Smooth muscle cell (in vitro differentiated cells): ENCODE data around the gene ATP8B4. TPM values are rescaled to one million over a fixed set of nuclear protein-coding genes. Genes with fewer than 3 reads are reported as not detected.

ENCODE experiments used
- DNase-seq: peaks from one replicate; lab custom pipeline; 2025; ENCODE audit not compliant: unreplicated experiment; lab: John Stamatoyannopoulos, UW
- H2AFZ ChIP-seq: fragments of 200-600 bp; sonication (generic); 2 replicates; pipeline ENCODE4 v1.6.0; 2016; ENCODE audit warnings: antibody characterized with exemption, low read depth, mild to moderate bottlenecking
- H3F3A ChIP-seq: fragments of 200-600 bp; sonication (generic); 2 replicates; pipeline ENCODE4 v1.6.0; 2017; ENCODE audit warnings: antibody characterized with exemption, low read depth
- H3K27ac ChIP-seq: fragments of 200-600 bp; sonication (generic); 2 replicates; pipeline ENCODE4 v1.5.1; 2016; ENCODE audit warnings: low read depth, mild to moderate bottlenecking
- H3K27me3 ChIP-seq: fragments of 200-600 bp; sonication (generic); 2 replicates; pipeline ENCODE4 v1.6.1; 2016; ENCODE audit warnings: low read depth, mild to moderate bottlenecking
- H3K36me3 ChIP-seq: fragments of 200-600 bp; sonication (generic); 2 replicates; pipeline ENCODE4 v1.5.1; 2016; ENCODE audit warnings: low read depth
- H3K4me1 ChIP-seq: fragments of 200-600 bp; sonication (generic); 2 replicates; pipeline ENCODE4 v1.5.1; 2016; ENCODE audit warnings: low read depth
- H3K4me2 ChIP-seq: fragments of 200-600 bp; sonication (generic); 2 replicates; pipeline ENCODE4 v1.6.0; 2016; ENCODE audit warnings: mild to moderate bottlenecking
- H3K4me3 ChIP-seq: fragments of 200-600 bp; sonication (generic); 2 replicates; pipeline ENCODE4 v1.5.1; 2016; ENCODE audit warnings: mild to moderate bottlenecking
- H3K79me2 ChIP-seq: fragments of 200-600 bp; sonication (generic); 2 replicates; pipeline ENCODE4 v1.6.0; 2016; ENCODE audit warnings: low read depth, mild to moderate bottlenecking
- H3K9ac ChIP-seq: fragments of 200-600 bp; sonication (generic); 2 replicates; pipeline ENCODE4 v1.6.0; 2016; ENCODE audit warnings: low read depth
- H3K9me3 ChIP-seq: fragments of 200-600 bp; sonication (generic); replicated peaks from 2 replicates; pipeline ENCODE4 v1.5.1; 2016; ENCODE audit warnings: low read depth
- H4K20me1 ChIP-seq: fragments of 200-600 bp; sonication (generic); 2 replicates; pipeline ENCODE4 v1.6.0; 2016; ENCODE audit warnings: low read depth
- WGBS: methylation state at CpG from one replicate; pipeline ENCODE4 v1.1.7; 2016; ENCODE audit warnings: low lambda C conversion rate; 5-methylcytosine and 5-hydroxymethylcytosine counted together
- polyA plus RNA-seq: library from polyadenylated mRNA; unstranded; fragments of >200 nt; fragmentation: Nextera tagmentation; extraction: Ambion mirVana; gene quantifications from 2 replicates; pipeline ENCODE4 v1.2.1, GENCODE V29; 2016
- total RNA-seq: library from RNA; depleted of rRNA; stranded (reverse); fragments of >200 nt; gene quantifications from 2 replicates; pipeline ENCODE4 v1.2.3, GENCODE V29; 2014
- TF ChIP-seq, protein P1 (sequence below): fragments of 200-600 bp; sonication (generic); IDR thresholded peaks from 2 replicates; pipeline ENCODE4 v1.5.1; 2017; ENCODE audit warnings: borderline replicate concordance, mild to moderate bottlenecking, antibody characterized with exemption; ENCODE audit not compliant: insufficient read depth, poor library complexity, severe bottlenecking

The ATP8B4 gene
- total and polyA plus RNA-seq, 2 experiments from 2014 or later = 21.7 to 60.5 TPM

DNA sequence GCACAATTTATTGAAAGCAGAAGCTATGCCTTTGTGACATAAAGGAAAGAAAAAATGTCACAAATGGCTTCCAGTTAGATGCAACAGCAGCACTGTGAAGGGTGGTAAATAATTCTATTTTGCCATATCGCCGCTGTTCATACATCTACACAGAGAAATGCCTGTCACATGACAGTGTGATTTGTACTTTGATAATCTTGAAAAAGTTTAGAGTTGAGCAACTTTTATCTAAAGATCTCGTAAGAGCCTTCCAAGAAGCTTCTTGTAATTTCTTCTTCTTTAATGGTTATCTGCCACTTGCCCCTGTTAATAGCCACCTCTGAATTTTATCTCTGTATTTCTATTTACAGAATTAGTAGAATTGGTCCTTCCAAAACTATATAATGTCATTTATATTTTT is 192.3 kb downstream of the ATP8B4 start:
- Histone ChIP-seq H3K4me3 (no peak overlapping the region), H3K4me2 (no peak overlapping the region), H3K79me2 (no peaks in the 10 kb centered on the region), H3K9ac (no peak overlapping the region), H3K9me3 (no peaks in the 10 kb centered on the region), H3K4me1 (peaks cover 7% of the 10 kb centered on the region), H4K20me1 (no peaks in the 10 kb centered on the region), H3F3A (no peaks in the 10 kb centered on the region), H3K27ac (no peak overlapping the region), H3K27me3 (no peaks in the 10 kb centered on the region), H2AFZ (no peak overlapping the region), H3K36me3 (no peaks in the 10 kb centered on the region)
- WGBS = 85% methylated on average over 3 of the region's 3 CpGs
- no peak for DNase-seq
- TF ChIP-seq, protein P1, sequence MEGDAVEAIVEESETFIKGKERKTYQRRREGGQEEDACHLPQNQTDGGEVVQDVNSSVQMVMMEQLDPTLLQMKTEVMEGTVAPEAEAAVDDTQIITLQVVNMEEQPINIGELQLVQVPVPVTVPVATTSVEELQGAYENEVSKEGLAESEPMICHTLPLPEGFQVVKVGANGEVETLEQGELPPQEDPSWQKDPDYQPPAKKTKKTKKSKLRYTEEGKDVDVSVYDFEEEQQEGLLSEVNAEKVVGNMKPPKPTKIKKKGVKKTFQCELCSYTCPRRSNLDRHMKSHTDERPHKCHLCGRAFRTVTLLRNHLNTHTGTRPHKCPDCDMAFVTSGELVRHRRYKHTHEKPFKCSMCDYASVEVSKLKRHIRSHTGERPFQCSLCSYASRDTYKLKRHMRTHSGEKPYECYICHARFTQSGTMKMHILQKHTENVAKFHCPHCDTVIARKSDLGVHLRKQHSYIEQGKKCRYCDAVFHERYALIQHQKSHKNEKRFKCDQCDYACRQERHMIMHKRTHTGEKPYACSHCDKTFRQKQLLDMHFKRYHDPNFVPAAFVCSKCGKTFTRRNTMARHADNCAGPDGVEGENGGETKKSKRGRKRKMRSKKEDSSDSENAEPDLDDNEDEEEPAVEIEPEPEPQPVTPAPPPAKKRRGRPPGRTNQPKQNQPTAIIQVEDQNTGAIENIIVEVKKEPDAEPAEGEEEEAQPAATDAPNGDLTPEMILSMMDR = no peak

DNA sequence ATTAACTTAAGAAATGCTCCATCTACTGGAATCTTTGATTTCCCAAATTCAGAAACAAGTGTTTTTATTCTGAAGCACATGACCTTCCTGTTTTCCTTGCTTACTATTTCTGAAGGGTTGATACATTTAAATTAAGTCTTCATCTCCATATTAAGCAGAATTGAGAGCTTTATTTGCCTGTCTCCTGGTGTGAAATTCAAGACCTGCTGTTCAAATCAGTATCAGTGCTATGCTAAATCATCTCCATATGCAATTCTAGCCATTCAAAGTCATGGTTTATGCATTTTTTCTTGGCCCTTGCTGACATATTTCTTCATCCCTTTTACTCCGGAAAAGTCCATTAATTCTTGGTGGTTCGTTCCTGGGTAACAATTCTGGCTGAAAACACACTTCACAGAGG is 195.4 kb downstream of the ATP8B4 start:
- no peaks in the 10 kb centered on the region for H3F3A ChIP-seq
- WGBS = 86% methylated on average over 2 of the region's 2 CpGs

DNA sequence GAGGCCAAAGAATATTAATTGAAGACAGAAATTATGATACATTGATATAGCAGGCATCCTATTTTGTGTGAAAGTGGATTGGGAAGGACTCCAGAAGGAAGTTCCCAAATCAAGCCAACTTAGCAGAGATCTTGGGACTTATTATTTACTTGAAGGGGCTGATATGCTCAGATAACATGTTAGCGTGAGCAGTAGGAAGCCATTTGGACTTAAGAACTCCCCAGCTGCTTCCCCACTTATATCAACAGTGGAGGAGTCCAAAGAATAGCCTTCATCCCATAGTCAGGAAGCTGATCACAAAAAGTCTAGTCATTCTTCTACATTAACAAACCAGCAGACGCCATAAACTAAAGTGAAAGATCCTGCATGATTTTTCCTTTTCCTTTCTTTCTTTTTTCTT is 200.0 kb downstream of the ATP8B4 start:
- no peaks in the 10 kb centered on the region for H3K27me3 ChIP-seq
- WGBS = 94% methylated on average over 2 of the region's 2 CpGs
- TF ChIP-seq, protein P1 = no peak

More for the DNA sequence above, 195.4 kb downstream of the ATP8B4 start:
- Histone ChIP-seq H3K9ac (no peak overlapping the region), H2AFZ (no peak overlapping the region), H3K27ac (no peak overlapping the region), H3K4me1 (peaks cover 11% of the 10 kb centered on the region), H3K27me3 (no peaks in the 10 kb centered on the region), H3K9me3 (no peaks in the 10 kb centered on the region), H4K20me1 (no peaks in the 10 kb centered on the region), H3K4me3 (no peak overlapping the region), H3K36me3 (no peaks in the 10 kb centered on the region), H3K79me2 (no peaks in the 10 kb centered on the region), H3K4me2 (no peak overlapping the region)
- TF ChIP-seq, protein P1 = no peak
- DNase-seq = no peak

DNA sequence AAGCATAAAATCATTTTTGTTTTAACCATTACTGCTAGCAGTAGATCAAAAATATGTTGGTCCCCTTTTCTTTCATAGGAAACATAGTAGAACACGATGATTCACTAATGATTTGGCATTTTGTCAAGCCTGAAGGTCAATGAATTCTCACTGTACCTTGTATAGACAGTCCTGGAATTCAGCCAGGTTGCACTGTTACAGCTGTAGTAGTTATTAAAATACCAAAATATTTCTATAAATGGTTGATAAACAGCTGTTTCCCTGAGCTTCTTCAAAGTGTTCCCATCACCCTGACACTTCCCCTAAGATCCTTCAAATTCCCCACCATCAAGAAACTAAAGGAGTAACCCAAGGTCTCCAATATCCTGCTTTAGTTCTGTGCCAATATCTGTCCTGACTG is 200.9 kb downstream of the ATP8B4 start:
- H3K9me3 ChIP-seq = peaks cover 4% of the 10 kb centered on the region
- no peak overlapping the region for H2AFZ ChIP-seq
- no peak overlapping the region for H3K9ac ChIP-seq
- no peaks in the 10 kb centered on the region for H3K79me2 ChIP-seq
- H3K4me3 ChIP-seq = no peak overlapping the region
- H3K27ac ChIP-seq = no peak overlapping the region
- H3K4me1 ChIP-seq = peaks cover 11% of the 10 kb centered on the region
- H3K36me3 ChIP-seq = no peaks in the 10 kb centered on the region
- H3K27me3 ChIP-seq = no peaks in the 10 kb centered on the region
- WGBS = 82% methylated on average over 1 of the region's 1 CpG
- TF ChIP-seq, protein P1 = no peak
- DNase-seq = no peak
- H3F3A ChIP-seq = no peaks in the 10 kb centered on the region
- no peaks in the 10 kb centered on the region for H4K20me1 ChIP-seq
- no peak overlapping the region for H3K4me2 ChIP-seq

More for the DNA sequence above, 200.0 kb downstream of the ATP8B4 start:
- H3K9me3 ChIP-seq = peaks cover under 1% of the 10 kb centered on the region
- H2AFZ ChIP-seq = no peak overlapping the region
- no peak for DNase-seq
- peaks cover 11% of the 10 kb centered on the region for H3K4me1 ChIP-seq
- no peaks in the 10 kb centered on the region for H4K20me1 ChIP-seq
- H3K79me2 ChIP-seq = no peaks in the 10 kb centered on the region
- H3K36me3 ChIP-seq = no peaks in the 10 kb centered on the region
- no peaks in the 10 kb centered on the region for H3F3A ChIP-seq
- H3K9ac ChIP-seq = no peak overlapping the region
- no peak overlapping the region for H3K4me3 ChIP-seq
- H3K27ac ChIP-seq = no peak overlapping the region
- no peak overlapping the region for H3K4me2 ChIP-seq
